ENCODE measurements around the gene SMAP2.

SMAP2 gene

GRCh38 chr1:40357625-40358024, 15.9 kb upstream of the SMAP2 start:
- peaks cover 12% of the 10 kb centered on the region for H3K4me1 Mint-ChIP-seq (ENCODE audit: low read depth)
- H3K27ac Mint-ChIP-seq = no peak overlapping the region
- H3K9me3 Mint-ChIP-seq = peaks cover 39% of the 10 kb centered on the region
- H3K27me3 Mint-ChIP-seq (ENCODE audit: low read depth) = no peaks in the 10 kb centered on the region
- peaks cover 36% of the 10 kb centered on the region for H3K36me3 Mint-ChIP-seq (ENCODE audit: low read depth)
- H3K4me3 Mint-ChIP-seq = no peak overlapping the region

GRCh38 chr1:40360631-40361030, 12.9 kb upstream of the SMAP2 start:
- H3K27ac Mint-ChIP-seq = no peak overlapping the region
- H3K36me3 Mint-ChIP-seq (ENCODE audit: low read depth) = peaks cover 53% of the 10 kb centered on the region
- H3K4me1 Mint-ChIP-seq (ENCODE audit: low read depth) = peaks cover 13% of the 10 kb centered on the region
- peaks cover 45% of the 10 kb centered on the region for H3K9me3 Mint-ChIP-seq
- H3K27me3 Mint-ChIP-seq (ENCODE audit: low read depth) = no peaks in the 10 kb centered on the region
- H3K4me3 Mint-ChIP-seq = no peak overlapping the region

GRCh38 chr1:40361201-40361600, 12.3 kb upstream of the SMAP2 start:
- Mint-ChIP-seq H3K27me3 (ENCODE audit: low read depth) (no peaks in the 10 kb centered on the region), H3K9me3 (peaks cover 45% of the 10 kb centered on the region), H3K27ac (no peak overlapping the region), H3K36me3 (ENCODE audit: low read depth) (peaks cover 49% of the 10 kb centered on the region), H3K4me1 (ENCODE audit: low read depth) (peaks cover 10% of the 10 kb centered on the region), H3K4me3 (no peak overlapping the region)

- no peak overlapping the region for H3K27ac Mint-ChIP-seq
- H3K4me1 Mint-ChIP-seq (ENCODE audit: low read depth) = peaks cover 10% of the 10 kb centered on the region
- H3K27me3 Mint-ChIP-seq (ENCODE audit: low read depth) = no peaks in the 10 kb centered on the region
- H3K36me3 Mint-ChIP-seq (ENCODE audit: low read depth) = peaks cover 48% of the 10 kb centered on the region
- no peak overlapping the region for H3K4me3 Mint-ChIP-seq
- peaks cover 43% of the 10 kb centered on the region for H3K9me3 Mint-ChIP-seq
These were observed 11.9 kb upstream of the SMAP2 start for GRCh38 chr1:40361637-40362036.

GRCh38 chr1:40362199-40362598, 11.3 kb upstream of the SMAP2 start:
- Mint-ChIP-seq H3K4me1 (ENCODE audit: low read depth) (peaks cover 10% of the 10 kb centered on the region), H3K9me3 (peaks cover 38% of the 10 kb centered on the region), H3K27ac (no peak overlapping the region), H3K27me3 (ENCODE audit: low read depth) (no peaks in the 10 kb centered on the region), H3K4me3 (no peak overlapping the region), H3K36me3 (ENCODE audit: low read depth) (peaks cover 43% of the 10 kb centered on the region)

GRCh38 chr1:40362699-40363098, 10.8 kb upstream of the SMAP2 start:
- H3K9me3 Mint-ChIP-seq = peaks cover 34% of the 10 kb centered on the region
- no peaks in the 10 kb centered on the region for H3K27me3 Mint-ChIP-seq (ENCODE audit: low read depth)
- no peak overlapping the region for H3K4me3 Mint-ChIP-seq
- H3K27ac Mint-ChIP-seq = no peak overlapping the region
- peaks cover 40% of the 10 kb centered on the region for H3K36me3 Mint-ChIP-seq (ENCODE audit: low read depth)
- H3K4me1 Mint-ChIP-seq (ENCODE audit: low read depth) = peaks cover 10% of the 10 kb centered on the region

GRCh38 chr1:40363721-40364120, 9.8 kb upstream of the SMAP2 start:
- peaks cover 24% of the 10 kb centered on the region for H3K9me3 Mint-ChIP-seq
- no peak overlapping the region for H3K4me3 Mint-ChIP-seq
- H3K36me3 Mint-ChIP-seq (ENCODE audit: low read depth) = peaks cover 38% of the 10 kb centered on the region
- peaks cover 10% of the 10 kb centered on the region for H3K4me1 Mint-ChIP-seq (ENCODE audit: low read depth)
- no peak overlapping the region for H3K27ac Mint-ChIP-seq
- no peaks in the 10 kb centered on the region for H3K27me3 Mint-ChIP-seq (ENCODE audit: low read depth)

- peaks cover 18% of the 10 kb centered on the region for H3K36me3 Mint-ChIP-seq (ENCODE audit: low read depth)
- H3K4me3 Mint-ChIP-seq = no peak overlapping the region
- no peaks in the 10 kb centered on the region for H3K27me3 Mint-ChIP-seq (ENCODE audit: low read depth)
- peaks cover 26% of the 10 kb centered on the region for H3K4me1 Mint-ChIP-seq (ENCODE audit: low read depth)
- H3K27ac Mint-ChIP-seq = peak overlapping the region; percentile 14
- H3K9me3 Mint-ChIP-seq = no peaks in the 10 kb centered on the region
These were observed 1.7 kb upstream of the SMAP2 start for GRCh38 chr1:40371707-40372258.

GRCh38 chr1:40372658-40373322, 737 bp upstream of the SMAP2 start:
- Mint-ChIP-seq H3K27me3 (ENCODE audit: low read depth) (no peaks in the 10 kb centered on the region), H3K36me3 (ENCODE audit: low read depth) (peaks cover 25% of the 10 kb centered on the region), H3K9me3 (no peaks in the 10 kb centered on the region), H3K27ac (peak overlapping the region; percentile 80), H3K4me3 (peak overlapping the region; percentile 78), H3K4me1 (ENCODE audit: low read depth) (peaks cover 34% of the 10 kb centered on the region)

GRCh38 chr1:40377512-40377911, 4.0 kb downstream of the SMAP2 start:
- Mint-ChIP-seq H3K27ac (peak overlapping the region; percentile 60), H3K4me3 (peak overlapping the region; percentile 74), H3K27me3 (ENCODE audit: low read depth) (no peaks in the 10 kb centered on the region), H3K4me1 (ENCODE audit: low read depth) (peaks cover 58% of the 10 kb centered on the region), H3K9me3 (no peaks in the 10 kb centered on the region), H3K36me3 (ENCODE audit: low read depth) (peaks cover 34% of the 10 kb centered on the region)

GRCh38 chr1:40379785-40380452, 6.4 kb downstream of the SMAP2 start:
- Mint-ChIP-seq H3K27me3 (ENCODE audit: low read depth) (no peaks in the 10 kb centered on the region), H3K27ac (peak overlapping the region; percentile 98), H3K4me1 (ENCODE audit: low read depth) (peaks cover 71% of the 10 kb centered on the region), H3K9me3 (no peaks in the 10 kb centered on the region), H3K36me3 (ENCODE audit: low read depth) (peaks cover 46% of the 10 kb centered on the region), H3K4me3 (peak overlapping the region; percentile 84)

GRCh38 chr1:40380817-40381216, 7.3 kb downstream of the SMAP2 start:
- peaks cover 47% of the 10 kb centered on the region for H3K36me3 Mint-ChIP-seq (ENCODE audit: low read depth)
- no peaks in the 10 kb centered on the region for H3K27me3 Mint-ChIP-seq (ENCODE audit: low read depth)

GRCh38 chr1:40381268-40382107, 8.0 kb downstream of the SMAP2 start:
- Mint-ChIP-seq H3K36me3 (ENCODE audit: low read depth) (peaks cover 45% of the 10 kb centered on the region), H3K27me3 (ENCODE audit: low read depth) (no peaks in the 10 kb centered on the region), H3K27ac (peak overlapping the region; percentile 98), H3K9me3 (no peaks in the 10 kb centered on the region), H3K4me1 (ENCODE audit: low read depth) (peaks cover 78% of the 10 kb centered on the region), H3K4me3 (peak overlapping the region; percentile 84)

More at GRCh38 chr1:40380817-40381216, 7.3 kb downstream of the SMAP2 start:
- peaks cover 78% of the 10 kb centered on the region for H3K4me1 Mint-ChIP-seq (ENCODE audit: low read depth)
- no peaks in the 10 kb centered on the region for H3K9me3 Mint-ChIP-seq
- peak overlapping the region; percentile 98 for H3K27ac Mint-ChIP-seq
- H3K4me3 Mint-ChIP-seq = peak overlapping the region; percentile 84

- Mint-ChIP-seq H3K4me3 (peak overlapping the region; percentile 84), H3K4me1 (ENCODE audit: low read depth) (peaks cover 76% of the 10 kb centered on the region), H3K36me3 (ENCODE audit: low read depth) (peaks cover 42% of the 10 kb centered on the region), H3K9me3 (no peaks in the 10 kb centered on the region), H3K27ac (peak overlapping the region; percentile 98), H3K27me3 (ENCODE audit: low read depth) (no peaks in the 10 kb centered on the region)
These were observed 8.6 kb downstream of the SMAP2 start for GRCh38 chr1:40382108-40382460.

Measured in T-helper 1 cell treated with Interleukin-12 subunit alpha and Interleukin-12 subunit beta and Interleukin-4 antibody, amounts not matched to agents 30 μg/mL and 1 μg/mL, for 36 hours (primary cell).